Right lobe of liver (tissue), 4 donors: ENCODE data around the gene EXOC4.

ENCODE experiments used
- CTCF ChIP-seq, 4 donors: fragments of 200-600 bp in 3 of 4; fragments of 450-650 bp in 1 of 4; IDR thresholded peaks; one replicate each; pipeline versions ENCODE4 v1.5.1 to v1.8.0; 2016 to 2022; ENCODE audit warnings: antibody characterized with exemption in 4 of 4, mild to moderate bottlenecking in 2 of 4
- POLR2A ChIP-seq: fragments of 450-650 bp; IDR thresholded peaks from one replicate; pipeline ENCODE4 v1.6.1; 2017; ENCODE audit warnings: antibody characterized with exemption, mild to moderate bottlenecking
- donor health status: DM: no; HTN: no; CAD: no.
- donor health status: DM: no; HTN: no; CAD: no.
- donor health status: DM: no; HTN: yes; CAD: no.

GRCh38 chr7:133863362-133864061 is 610.6 kb downstream of the EXOC4 start:
- TF ChIP-seq CTCF (IDR thresholded peaks at IDR 0.05), result no peak
- no peak for TF ChIP-seq POLR2A
